Femur (tissue), 1 donor: ENCODE measurements around the gene FOXD2.

Experiments used
- DNase-seq: peaks from one replicate; pipeline ENCODE4 v3.0.0-alpha.2; 2017

Gene FOXD2

DNA sequence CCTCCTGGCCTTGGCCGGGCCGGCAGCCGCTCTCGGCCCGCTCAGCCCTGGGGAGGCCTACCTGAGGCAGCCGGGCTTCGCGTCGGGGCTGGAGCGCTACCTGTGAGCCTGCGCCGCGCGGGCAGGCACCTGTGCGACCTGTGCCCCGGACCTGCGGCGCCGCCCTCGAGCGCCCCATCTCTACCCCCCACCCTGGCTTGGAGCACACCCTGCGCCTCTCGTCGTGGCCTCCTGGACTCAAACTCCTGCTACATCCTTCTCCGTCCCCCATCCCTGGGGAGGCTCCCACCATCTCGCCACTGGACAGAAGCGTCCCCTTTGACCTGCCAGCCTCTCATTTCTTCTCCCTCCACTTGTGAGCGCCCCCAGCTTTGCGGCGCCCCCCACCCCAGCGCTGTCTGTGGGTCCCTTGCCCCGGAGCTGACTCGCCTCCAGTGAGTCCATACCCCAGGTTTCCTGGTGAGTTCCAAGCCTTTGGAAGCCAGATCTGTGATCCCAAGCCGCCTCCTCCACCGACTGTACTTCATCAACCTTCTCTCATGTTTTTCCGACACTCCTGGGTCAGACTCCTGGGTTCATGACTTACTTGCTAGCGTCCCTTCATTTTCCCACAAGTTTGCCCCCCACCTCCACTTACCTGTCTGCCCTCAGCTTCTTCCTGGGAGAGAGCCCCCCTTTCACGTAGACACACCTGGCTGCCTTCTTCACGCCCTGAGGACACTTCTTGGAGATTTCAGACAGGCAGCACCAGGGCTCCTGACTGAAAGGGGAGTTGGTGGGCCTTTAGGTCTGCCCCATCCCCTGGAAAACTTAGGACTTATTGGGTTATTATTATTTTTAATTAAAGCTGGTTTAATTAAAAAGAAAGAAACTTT lies 20.4 kb upstream of the FOXD2 start:
- no peak for DNase-seq

DNA sequence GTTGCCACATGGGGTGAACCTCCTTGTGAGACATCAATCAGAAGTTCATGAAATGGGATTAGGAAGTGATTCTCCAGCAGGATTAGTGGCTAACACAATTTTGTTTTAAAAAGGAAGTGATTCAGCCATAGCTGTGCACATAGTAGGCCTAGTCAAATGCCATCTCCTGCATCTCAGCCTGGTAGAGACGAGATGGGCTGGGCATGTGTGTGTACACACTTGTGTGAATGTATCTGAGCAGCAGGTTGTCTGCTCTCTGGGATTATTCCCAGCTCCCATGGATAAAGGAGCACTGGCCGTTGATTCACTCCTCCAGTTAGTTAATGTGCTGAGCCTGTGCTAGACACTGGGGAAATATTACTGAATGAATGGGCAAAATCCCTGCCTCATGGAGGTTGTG lies 19.7 kb upstream of the FOXD2 start:
- no peak for DNase-seq

DNA sequence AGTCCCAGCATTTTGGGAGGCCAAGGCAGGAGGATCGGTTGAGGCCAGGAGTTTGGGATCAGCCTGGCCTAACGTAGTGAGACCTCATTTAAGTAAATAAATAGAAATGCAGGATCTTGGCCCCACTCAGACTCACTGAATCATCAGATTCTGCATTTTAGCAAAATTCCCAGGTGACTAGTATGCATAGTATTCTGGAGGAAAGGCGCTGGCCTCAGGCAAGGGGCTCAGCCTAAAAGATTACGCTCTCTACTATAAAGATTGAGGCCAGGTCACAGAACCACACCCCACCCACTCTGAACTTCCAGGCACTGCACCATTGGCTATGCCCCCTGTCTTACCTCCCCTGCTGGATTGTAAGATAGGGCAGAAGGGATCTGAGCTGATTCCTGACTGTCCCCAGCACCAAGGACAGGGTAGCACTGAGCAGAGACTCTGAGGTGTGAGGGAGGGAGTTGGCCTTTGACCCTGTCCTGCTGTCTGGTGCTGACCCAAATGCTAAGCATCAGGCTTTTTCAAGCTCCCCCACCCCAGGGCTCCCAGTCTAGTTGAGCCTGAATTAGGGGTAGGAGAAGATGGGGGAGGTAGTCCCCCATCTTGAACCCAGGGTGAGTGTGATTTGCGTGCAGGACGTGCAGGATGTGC lies 19.0 kb upstream of the FOXD2 start:
- DNase-seq, result no peak

DNA sequence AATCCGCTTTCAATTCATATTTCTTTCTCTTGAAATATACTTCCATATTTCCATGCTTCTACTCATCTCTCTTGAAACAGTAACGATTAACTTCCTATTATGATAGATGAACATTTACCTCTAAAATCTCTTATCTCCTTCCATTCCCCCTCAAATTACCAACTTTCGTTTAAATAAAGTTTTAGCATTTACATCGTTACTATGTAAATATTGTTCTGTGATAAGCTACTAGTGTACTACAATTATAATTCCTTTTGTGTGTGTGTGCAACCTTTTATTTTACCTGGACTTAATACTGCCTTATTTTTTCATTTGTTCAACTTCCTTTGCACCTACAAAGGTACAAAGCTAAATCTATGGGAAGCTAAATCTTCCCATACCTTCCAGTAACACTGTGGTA lies 17.3 kb upstream of the FOXD2 start:
- no peak for DNase-seq

DNA sequence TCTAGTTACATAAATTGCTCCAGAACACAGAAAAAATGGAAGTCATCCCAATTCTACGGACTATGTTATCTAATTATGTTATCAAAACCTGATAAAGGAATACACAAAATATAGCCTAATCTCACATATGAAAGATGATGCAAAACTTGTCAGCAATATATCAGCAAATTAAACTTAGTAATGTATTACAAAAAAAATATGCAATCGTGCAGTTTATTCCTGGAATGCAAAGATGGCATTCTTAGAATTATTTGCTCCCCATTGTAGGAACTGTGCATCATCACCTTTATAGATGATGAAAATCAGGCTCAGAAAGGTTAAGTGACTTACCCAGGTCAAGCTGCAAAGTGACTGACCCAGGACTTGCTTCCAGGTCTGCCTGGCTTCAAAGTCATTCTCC lies 14.0 kb upstream of the FOXD2 start:
- no peak for DNase-seq

DNA sequence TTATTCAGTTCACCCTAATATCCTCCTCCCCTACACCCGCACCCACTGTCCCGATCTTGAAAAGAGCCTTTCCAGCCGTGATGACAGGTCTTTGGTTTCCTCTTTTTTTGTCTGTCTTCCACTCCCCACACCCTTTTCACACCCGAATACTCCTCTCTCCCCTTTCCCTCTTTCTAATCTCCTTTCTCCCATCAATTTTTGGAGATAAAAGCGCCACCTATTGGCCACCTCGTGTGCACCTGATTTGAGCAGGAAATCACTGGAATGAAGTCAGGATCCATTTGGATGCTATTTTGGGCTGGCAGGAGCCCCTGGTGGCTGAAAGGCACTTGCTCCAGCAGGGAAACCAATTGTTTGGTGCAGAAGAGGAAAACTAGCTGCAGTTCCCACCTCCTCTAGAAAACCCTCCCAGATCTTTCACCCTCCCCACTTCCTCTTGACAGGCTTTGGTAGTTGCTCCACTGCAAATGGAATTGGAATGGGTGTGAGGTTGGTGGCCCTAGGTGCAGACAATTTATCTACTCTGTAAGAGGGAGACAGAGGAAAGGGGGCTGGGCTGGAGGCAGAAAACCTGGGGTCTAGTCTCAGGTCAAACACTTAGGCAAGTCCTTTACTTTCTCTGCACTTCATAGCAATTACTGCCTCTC lies 13.4 kb upstream of the FOXD2 start:
- no peak for DNase-seq

DNA sequence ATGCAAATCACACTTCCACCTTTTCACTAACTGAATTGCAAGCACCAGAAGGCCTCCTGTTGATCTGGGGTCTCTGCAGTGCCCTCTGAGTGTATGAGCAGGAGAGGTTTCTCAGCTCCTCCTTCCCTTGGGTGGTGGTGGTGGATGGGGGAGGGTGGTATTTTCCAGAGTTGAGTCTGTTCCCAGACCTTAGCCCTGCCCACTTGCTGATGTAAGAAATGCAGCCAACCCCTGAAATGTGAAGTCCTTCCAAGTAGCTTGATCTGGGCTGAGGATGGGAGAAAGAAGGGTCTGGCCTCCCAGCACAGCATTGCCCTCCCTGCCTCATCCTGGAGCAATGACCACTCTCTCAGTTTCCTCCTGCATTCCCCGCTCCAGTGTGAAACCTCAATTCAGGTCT lies 6.3 kb upstream of the FOXD2 start:
- no peak for DNase-seq

DNA sequence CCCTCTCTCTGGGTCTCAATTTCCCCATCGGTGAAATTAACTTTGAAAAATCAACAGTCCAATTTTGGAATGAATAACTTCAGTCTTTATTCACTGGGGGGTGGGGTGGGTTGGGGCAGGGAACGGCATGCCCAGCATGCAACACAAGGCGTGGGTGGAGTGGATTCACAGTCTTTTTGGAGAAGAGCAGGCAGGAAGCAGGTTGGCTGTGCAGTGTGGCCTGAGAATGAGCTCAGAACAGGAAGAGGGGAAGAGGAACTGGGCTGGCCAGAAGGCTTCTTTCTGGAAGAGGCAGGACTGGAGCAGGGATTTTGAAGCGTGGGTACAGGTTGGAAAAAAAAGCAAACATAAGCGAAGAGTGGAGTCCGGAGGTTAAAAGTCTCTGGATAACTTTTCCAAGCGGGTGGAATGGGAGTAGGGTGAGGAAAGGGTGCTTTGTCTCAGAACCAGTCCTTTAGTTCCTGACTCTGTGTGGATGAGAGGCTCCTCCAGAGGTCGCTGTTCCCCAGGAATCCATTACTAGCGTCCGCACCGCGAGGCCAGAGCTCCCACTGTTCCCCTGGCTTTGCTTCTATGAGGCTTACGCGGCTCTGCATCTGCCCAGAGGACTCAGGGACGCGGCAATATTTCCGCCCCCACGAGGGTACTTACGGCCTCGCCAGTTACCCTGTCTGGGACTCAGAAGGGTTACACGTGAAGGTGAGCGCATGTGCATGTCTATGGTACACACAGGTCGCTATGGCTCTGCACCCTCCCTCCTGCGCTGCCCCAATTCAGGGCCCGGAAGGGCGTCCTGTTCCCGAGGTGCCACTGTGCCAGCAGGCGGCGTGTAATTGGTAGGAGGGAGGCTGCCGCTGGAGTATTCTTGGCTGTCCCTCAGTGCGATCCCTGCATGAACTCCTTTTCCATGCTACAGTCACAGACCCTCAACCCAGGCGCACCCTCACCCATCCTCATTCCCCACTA lies 5.5 kb upstream of the FOXD2 start:
- peak; percentile 90 for DNase-seq

DNA sequence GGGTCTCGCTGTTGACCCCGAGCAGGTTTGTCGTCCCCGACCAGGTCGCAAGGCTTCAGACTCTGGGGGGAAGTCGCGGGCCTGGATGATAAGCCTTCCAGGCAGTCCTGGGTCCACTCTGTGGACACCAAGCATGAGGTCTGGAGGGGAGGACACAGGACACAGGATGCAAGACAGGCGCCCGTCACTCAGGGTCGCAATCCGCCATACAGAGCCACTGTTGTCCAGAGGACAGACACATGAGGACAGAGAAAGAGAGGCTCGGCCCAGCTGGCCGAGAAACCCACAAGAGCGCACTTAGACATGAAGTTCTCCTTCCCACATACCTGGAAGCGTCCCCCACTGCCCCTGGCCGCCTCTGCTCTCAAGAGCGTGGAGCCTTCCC lies 4.8 kb upstream of the FOXD2 start:
- DNase-seq, result no peak

DNA sequence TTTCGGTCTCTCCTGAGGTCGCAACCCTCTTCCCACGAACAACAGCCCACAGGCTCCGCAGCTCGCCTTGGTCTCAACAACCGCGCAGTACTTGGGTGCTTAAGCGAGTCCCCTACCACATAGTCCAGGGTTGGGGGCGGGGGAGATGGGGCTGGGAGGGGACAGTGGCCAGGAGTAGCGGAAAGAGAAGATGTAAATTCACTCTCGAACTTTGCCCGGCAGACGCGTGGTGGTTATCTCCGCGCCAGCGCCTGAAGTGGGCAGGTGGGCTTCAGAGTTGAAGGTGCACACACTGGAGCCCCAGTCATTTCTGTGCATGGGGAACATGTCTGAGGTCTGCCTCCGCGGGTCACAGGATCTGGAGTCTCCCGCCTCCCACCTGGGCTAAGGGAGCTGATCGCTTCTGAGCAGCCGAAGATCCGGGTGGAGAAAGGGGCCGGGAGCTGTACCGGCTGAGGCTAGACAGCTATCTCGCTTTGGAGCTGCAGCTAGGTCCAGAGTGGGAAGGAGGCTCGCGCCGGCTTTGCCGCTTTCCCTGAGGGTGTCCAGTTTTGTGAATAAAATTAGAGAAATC lies 4.3 kb upstream of the FOXD2 start:
- no peak for DNase-seq

DNA sequence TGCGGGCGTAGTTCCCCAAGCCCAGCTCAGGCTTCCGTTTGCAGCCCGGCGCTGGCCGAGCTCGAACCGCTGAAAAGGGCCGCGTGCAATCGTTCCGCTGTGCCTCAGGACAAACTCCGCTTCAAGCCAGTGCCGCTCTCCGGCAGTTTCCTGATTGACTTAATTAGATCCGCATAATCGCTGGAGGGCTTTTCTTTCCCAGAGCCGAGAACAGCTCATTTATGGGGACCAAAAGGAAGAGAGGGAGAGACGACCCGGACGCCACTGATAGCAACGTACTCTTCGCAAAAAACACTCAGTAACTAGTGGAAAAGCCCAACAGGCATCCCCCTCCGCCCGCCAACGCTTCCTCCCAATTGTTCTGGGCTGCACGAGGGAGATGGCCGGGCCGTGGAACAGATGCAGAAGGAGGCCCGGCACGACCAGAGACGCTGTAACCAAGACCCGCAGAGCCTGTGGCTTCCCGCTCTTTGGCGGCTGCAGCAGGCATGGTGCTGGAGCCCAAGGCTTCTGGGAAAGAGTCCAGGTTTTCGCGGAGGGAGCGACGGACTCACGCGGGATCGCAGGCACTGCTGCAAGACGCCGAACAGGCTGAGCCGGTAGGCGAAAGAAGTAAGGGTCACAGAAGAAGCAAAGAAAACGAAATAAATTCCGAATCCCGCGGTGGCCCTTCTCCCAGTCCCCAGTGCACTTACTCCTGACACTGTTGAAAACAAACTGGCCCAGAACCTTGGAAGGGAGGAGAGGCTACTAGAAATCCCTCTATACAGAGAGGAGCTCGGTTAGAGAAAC lies 3.6 kb upstream of the FOXD2 start:
- peak; percentile 80 for DNase-seq

DNA sequence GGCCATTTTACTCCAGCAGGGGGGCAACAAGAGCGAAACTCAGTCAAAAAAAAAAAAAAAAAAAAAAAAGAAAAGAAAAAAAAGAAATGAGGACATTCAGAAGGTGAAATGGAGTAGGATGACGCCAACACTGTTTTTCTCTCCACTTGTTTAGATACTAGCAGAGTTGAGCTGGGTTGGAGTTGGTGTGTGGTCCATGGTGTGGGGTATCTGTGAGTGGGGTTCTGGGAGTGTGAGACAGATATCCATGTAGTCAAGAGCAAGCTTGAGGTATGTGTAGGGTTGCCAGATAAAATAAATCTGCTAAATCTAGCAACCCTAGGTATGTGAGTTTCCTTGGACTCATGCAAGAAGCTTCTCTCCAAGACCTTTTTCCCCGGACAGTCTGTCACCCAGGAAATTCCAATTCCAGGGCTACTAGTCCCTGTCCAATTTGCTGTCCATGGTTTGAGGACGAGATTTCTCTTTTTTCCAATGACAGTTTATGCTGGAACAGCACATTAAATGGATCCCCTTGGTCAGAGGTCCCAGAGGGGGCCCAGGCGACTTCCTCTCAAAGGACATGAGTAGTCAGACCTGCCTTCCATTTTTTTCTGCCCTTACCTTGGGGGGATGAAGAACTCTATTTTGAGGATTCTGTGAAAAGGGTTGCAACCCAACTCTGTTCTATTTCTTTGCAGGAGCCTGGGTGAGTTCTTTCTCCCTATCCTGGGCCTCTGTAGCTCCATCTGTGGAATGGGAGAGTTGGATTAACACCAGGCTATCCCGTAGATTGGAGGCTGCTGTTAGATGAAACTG lies 2.1 kb upstream of the FOXD2 start:
- no peak for DNase-seq

DNA sequence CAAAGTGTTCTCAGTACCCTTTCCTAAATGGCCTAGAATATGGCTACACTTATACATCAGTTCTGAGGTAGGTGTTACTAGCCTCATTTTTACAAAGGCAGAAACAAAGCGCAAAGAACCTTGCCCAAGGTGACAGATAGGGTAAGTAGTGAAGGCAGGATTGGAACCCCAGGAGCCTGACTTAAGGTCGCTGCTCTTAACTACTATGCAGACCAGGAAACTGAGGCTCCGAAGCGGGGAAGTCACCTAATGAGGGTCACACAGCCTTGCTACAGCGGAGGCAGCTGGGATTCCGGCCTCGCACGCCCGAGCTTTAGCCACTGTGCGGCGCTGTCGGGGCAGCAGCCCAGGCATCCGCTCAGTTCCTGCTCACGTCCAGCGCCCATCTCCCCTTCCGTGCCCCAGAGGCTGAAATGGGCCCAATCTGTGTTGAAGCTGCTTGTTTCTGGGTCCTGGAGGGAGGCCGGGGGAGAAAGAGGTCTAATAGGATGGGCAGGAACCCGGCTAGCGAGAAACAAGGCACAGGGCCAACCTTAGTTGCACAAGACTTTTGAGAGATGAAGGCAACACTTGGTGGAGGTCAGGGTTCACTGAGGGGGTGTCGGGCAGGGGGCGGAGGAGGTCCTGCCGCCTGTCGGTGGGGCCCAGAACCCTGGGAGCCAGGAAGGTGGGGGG lies 1.4 kb upstream of the FOXD2 start:
- DNase-seq, result peak; percentile 84

DNA sequence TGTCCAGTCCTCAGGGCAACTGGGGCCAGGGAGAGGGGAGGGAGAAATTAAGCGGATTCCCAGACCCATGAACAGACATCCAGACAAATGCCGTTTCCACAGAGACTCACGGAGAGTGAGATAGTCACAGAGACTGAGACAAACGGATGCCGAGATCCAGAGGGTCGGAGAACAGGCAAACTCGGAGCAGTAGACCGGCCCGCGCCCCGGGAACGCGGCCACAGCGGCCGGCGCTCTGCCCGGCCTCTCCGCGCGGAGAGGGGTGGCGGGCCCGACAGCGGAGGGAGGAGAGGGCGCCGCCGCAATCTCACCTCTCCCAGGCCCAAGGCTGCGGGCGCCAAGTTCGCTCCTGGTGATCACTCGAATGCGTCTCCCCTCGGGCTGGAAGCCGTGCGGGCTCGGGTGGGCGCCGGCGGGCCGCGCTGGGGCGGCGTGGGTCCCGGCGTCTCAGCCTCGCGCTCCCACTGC lies 831 bp upstream of the FOXD2 start:
- no peak for DNase-seq

DNA sequence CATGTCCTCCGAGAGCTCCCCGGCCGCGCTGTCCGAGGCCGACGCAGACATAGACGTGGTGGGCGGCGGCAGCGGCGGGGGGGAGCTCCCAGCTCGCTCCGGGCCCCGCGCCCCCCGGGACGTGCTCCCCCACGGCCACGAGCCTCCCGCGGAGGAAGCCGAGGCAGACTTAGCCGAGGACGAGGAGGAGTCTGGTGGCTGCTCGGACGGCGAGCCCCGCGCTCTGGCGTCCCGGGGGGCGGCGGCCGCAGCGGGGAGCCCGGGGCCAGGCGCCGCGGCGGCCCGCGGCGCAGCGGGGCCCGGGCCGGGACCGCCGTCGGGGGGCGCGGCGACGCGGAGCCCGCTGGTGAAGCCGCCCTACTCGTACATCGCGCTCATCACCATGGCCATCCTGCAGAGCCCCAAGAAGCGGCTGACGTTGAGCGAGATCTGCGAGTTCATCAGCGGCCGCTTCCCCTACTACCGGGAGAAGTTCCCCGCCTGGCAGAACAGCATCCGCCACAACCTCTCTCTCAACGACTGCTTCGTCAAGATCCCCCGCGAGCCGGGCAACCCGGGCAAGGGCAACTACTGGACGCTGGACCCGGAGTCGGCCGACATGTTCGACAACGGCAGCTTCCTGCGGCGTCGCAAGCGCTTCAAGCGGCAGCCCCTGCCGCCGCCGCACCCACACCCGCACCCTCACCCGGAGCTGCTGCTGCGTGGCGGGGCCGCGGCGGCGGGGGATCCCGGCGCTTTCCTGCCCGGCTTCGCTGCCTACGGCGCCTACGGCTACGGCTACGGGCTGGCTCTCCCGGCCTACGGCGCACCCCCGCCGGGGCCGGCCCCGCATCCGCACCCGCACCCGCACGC lies 547 bp downstream of the FOXD2 start:
- DNase-seq, result no peak

DNA sequence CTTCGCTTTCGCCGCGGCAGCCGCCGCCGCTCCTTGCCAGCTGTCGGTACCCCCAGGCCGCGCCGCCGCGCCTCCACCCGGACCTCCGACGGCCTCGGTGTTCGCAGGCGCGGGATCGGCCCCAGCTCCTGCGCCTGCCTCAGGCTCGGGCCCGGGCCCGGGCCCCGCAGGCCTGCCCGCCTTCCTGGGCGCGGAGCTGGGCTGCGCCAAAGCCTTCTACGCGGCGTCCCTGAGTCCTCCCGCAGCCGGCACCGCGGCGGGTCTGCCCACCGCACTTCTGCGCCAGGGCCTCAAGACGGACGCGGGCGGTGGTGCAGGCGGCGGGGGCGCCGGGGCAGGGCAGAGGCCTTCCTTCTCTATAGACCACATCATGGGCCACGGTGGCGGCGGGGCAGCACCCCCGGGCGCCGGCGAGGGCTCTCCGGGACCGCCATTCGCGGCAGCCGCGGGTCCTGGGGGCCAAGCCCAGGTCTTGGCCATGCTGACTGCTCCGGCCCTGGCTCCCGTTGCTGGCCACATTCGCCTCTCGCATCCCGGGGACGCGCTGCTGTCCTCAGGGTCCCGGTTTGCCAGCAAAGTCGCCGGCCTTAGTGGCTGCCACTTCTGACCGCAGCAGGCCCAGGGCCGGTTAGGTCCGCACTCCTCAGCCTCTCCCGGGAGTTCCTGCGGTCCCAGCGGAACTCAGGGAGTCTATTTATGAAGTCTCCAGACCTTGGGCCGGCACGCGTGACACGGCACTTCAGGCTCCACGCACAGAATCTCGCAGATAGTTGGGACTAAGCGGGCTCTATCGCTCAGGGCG lies 1.4 kb downstream of the FOXD2 start:
- no peak for DNase-seq

DNA sequence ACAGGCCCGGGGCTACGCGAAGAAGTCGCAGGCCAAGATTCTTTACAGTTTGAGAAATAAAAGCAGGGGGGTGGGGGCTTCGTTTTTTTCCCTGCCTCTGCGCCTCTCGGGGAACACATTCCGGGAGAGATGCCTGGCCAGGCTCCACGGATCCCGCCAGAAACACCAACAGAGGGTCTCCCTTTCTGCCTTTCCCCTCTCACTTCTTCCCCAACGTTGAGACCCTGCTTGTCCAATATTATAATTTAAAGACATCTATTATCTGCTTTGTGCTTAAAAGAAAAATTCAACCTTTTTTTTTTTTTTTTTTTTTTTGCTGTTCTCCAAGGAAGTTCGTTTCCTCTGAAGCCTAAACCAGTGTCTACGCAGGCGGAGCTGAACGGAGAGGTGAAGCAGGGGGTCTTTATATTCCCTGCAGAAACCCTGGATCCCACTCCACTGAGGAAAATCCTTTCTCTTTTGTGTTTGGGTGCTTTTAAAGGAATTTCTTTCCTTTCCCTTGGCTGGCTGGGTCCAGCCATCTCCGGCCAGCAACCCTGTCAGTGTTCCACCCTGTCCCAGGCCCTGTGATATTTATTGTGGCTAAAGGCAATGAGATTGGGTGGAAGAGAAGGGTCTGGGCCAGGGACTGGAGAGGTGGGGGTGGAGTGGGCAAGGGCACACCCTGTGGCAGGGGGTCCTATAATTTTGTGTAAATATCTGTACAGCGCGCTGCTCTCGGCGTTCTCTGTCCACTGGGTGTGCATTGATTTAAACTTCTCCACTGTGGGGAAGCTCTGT lies 2.2 kb downstream of the FOXD2 start:
- DNase-seq, result no peak
